H9 (cell line): ENCODE measurements around the gene IER5. TPM values are rescaled to one million over a fixed set of nuclear protein-coding genes. Genes with fewer than 3 reads are reported as not detected.

Experiments used
- DNase-seq: peaks from one replicate; pipeline ENCODE4 v3.0.0-alpha.2; 2017
- H2AFZ ChIP-seq: one replicate; pipeline ENCODE4 v1.6.1; 2013; ENCODE audit warnings: mild to moderate bottlenecking, low read length, control low read depth, moderate library complexity
- H2AK5ac ChIP-seq: 2 replicates; pipeline ENCODE4 v1.6.1; 2013; ENCODE audit warnings: low read length, control low read depth, mixed read lengths; ENCODE audit not compliant: insufficient read length
- H2BK120ac ChIP-seq: one replicate; pipeline ENCODE4 v1.6.1; 2013; ENCODE audit warnings: low read depth, mild to moderate bottlenecking, low read length, control low read depth, inconsistent platforms; ENCODE audit not compliant: poor library complexity, severe bottlenecking
- H2BK12ac ChIP-seq: 2 replicates; pipeline ENCODE4 v1.6.1; 2013; ENCODE audit warnings: low read length, control low read depth, mixed read lengths, low read depth; ENCODE audit not compliant: insufficient read length
- H2BK15ac ChIP-seq: 2 replicates; pipeline ENCODE4 v1.6.1; 2013; ENCODE audit warnings: low read depth, low read length, control low read depth
- H2BK20ac ChIP-seq: one replicate; pipeline ENCODE4 v1.6.1; 2013; ENCODE audit warnings: low read depth, mild to moderate bottlenecking, low read length, control low read depth, inconsistent platforms; ENCODE audit not compliant: poor library complexity, severe bottlenecking
- H2BK5ac ChIP-seq: 2 replicates; pipeline ENCODE4 v1.6.1; 2013; ENCODE audit warnings: low read length, control low read depth, mixed read lengths; ENCODE audit not compliant: insufficient read length
- H3K14ac ChIP-seq: 2 replicates; pipeline ENCODE4 v1.6.1; 2013; ENCODE audit warnings: low read length, control low read depth; ENCODE audit not compliant: insufficient read depth
- H3K18ac ChIP-seq: 2 replicates; pipeline ENCODE4 v1.6.1; 2013; ENCODE audit warnings: low read depth, mild to moderate bottlenecking, mixed read lengths, low read length, control low read depth; ENCODE audit not compliant: insufficient read length
- H3K23ac ChIP-seq: 2 replicates; pipeline ENCODE4 v1.6.1; 2013; ENCODE audit warnings: low read length, control low read depth, mixed read lengths, low read depth; ENCODE audit not compliant: insufficient read length
- H3K23me2 ChIP-seq: 2 replicates; pipeline ENCODE4 v1.6.1; 2013; ENCODE audit warnings: low read depth, mild to moderate bottlenecking, mixed read lengths, low read length, control low read depth; ENCODE audit not compliant: insufficient read length, poor library complexity, severe bottlenecking
- H3K27ac ChIP-seq: 2 replicates; pipeline ENCODE4 v1.5.1; 2013; ENCODE audit warnings: low read length, control low read depth, mixed read lengths, low read depth; ENCODE audit not compliant: insufficient read length
- H3K27me3 ChIP-seq: 2 replicates; pipeline ENCODE4 v1.6.1; 2013; ENCODE audit warnings: low read length, control low read depth, inconsistent platforms; ENCODE audit not compliant: insufficient read depth
- H3K4ac ChIP-seq: 2 replicates; pipeline ENCODE4 v1.6.1; 2013; ENCODE audit warnings: low read depth, mild to moderate bottlenecking, control low read depth, inconsistent platforms, low read length, moderate library complexity
- H3K4me1 ChIP-seq: 2 replicates; pipeline ENCODE4 v1.6.1; 2013; ENCODE audit warnings: low read length, control low read depth, inconsistent platforms; ENCODE audit not compliant: insufficient read depth
- H3K4me2 ChIP-seq: 2 replicates; pipeline ENCODE4 v1.6.1; 2013; ENCODE audit warnings: low read length, control low read depth, mixed read lengths; ENCODE audit not compliant: insufficient read length, insufficient read depth
- H3K56ac ChIP-seq: 2 replicates; pipeline ENCODE4 v1.6.1; 2013; ENCODE audit warnings: low read depth, mild to moderate bottlenecking, mixed read lengths, low read length, control low read depth; ENCODE audit not compliant: insufficient read length
- H3K79me1 ChIP-seq: 2 replicates; pipeline ENCODE4 v1.6.1; 2013; ENCODE audit warnings: low read depth, mild to moderate bottlenecking, moderate library complexity, low read length, control low read depth, inconsistent platforms; ENCODE audit not compliant: insufficient read depth, poor library complexity, severe bottlenecking
- H3K79me2 ChIP-seq: 2 replicates; pipeline ENCODE4 v1.6.1; 2013; ENCODE audit warnings: low read length, control low read depth, inconsistent platforms; ENCODE audit not compliant: insufficient read depth
- H3K9ac ChIP-seq: 2 replicates; pipeline ENCODE4 v1.6.1; 2013; ENCODE audit warnings: low read length, control low read depth, mixed read lengths; ENCODE audit not compliant: insufficient read length; ENCODE audit errors: extremely low read depth
- H3K9me3 ChIP-seq: one replicate; pipeline ENCODE4 v1.6.1; 2013; ENCODE audit warnings: low read depth, low read length, inconsistent platforms; ENCODE audit not compliant: control insufficient read depth
- H3T11ph ChIP-seq: one replicate; pipeline ENCODE4 v1.6.1; 2013; ENCODE audit warnings: mild to moderate bottlenecking, low read length, control low read depth, inconsistent platforms
- H4K20me1 ChIP-seq: one replicate; pipeline ENCODE4 v1.6.1; 2013; ENCODE audit not compliant: control insufficient read depth, insufficient read length, insufficient read depth
- H4K5ac ChIP-seq: 2 replicates; pipeline ENCODE4 v1.6.1; 2013; ENCODE audit warnings: low read depth, mild to moderate bottlenecking, mixed read lengths, low read length, control low read depth; ENCODE audit not compliant: insufficient read length
- H4K8ac ChIP-seq: replicated peaks from 2 replicates; pipeline ENCODE4 v1.6.1; 2013; ENCODE audit warnings: low read length, control low read depth, mixed read lengths, low read depth; ENCODE audit not compliant: insufficient read length
- H4K91ac ChIP-seq: 2 replicates; pipeline ENCODE4 v1.6.1; 2013; ENCODE audit warnings: low read depth, mild to moderate bottlenecking, moderate library complexity, mixed read lengths, low read length, control low read depth; ENCODE audit not compliant: insufficient read length
- H3K27ac Mint-ChIP-seq, 3 experiments: 2 replicates in 2 of 3; 3 replicates in 1 of 3; pipeline ENCODE4 v1.8.0; 2020 to 2021; ENCODE audit warnings: mixed read lengths in 3 of 3, mild to moderate bottlenecking in 1 of 3, moderate library complexity in 1 of 3
- H3K27me3 Mint-ChIP-seq: 2 replicates; pipeline ENCODE4 v1.8.0; 2021; ENCODE audit warnings: low read depth, mild to moderate bottlenecking, moderate library complexity, mixed read lengths
- H3K36me3 Mint-ChIP-seq, 3 experiments: 2 replicates in 2 of 3; 3 replicates in 1 of 3; pipeline ENCODE4 v1.8.0; 2020 to 2021; ENCODE audit warnings: low read depth in 3 of 3, mixed read lengths in 3 of 3; ENCODE audit not compliant: insufficient read depth in 1 of 3
- H3K4me1 Mint-ChIP-seq, 2 experiments: 2 replicates each; pipeline ENCODE4 v1.8.0; 2020; ENCODE audit warnings: mixed read lengths in 2 of 2
- H3K4me3 Mint-ChIP-seq, 2 experiments: 2 replicates in 1 of 2; 3 replicates in 1 of 2; pipeline ENCODE4 v1.8.0; 2020 to 2021; ENCODE audit warnings: mild to moderate bottlenecking in 2 of 2, mixed read lengths in 2 of 2, moderate library complexity in 1 of 2
- H3K9me3 Mint-ChIP-seq, 2 experiments: 2 replicates in 1 of 2; 3 replicates in 1 of 2; pipeline ENCODE4 v1.8.0; 2020; ENCODE audit warnings: mild to moderate bottlenecking in 2 of 2, mixed read lengths in 2 of 2, moderate library complexity in 1 of 2
- WGBS: extraction: QIAGEN DNeasy Blood & Tissue Kit; methylation state at CpG from one replicate; pipeline ENCODE4 v1.1.7; 2013; ENCODE audit warnings: missing lambda C conversion rate, low lambda C conversion rate, mixed read lengths; ENCODE audit not compliant: insufficient read length; ENCODE audit errors: extremely low coverage; 5-methylcytosine and 5-hydroxymethylcytosine counted together
- total RNA-seq: library from RNA; stranded (reverse); gene quantifications from 2 replicates; pipeline ENCODE4 v1.2.1, GENCODE V29; 2021
- TF ChIP-seq, protein P1 (sequence below): fragments of 200-600 bp; sonication (generic); conservative IDR thresholded peaks from 3 replicates; pipeline ENCODE4 v1.8.0; 2021; ENCODE audit warnings: antibody characterized with exemption, mild to moderate bottlenecking

Gene IER5
- total RNA-seq, 1 experiment from 2014 or later, result 6.7 TPM

DNA sequence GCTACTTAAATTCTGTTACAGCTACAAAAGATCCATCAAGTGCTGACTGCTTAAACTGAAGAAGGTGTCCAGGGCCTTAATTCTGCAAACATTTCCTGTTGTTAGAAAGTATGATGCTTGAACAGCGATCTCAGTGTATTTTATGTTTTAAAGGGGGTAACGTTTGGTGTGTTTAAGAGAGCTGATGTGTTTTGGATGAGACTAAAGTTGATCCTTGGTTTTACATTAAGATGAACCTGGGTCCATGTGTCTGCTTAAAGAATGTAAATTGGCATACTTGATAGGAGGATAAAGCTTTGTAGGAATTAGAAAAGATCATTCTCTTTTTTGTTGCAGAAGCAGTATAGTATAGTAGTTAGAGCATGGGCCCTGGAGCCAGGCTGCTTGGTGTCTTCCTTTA, 3.6 kb downstream of the IER5 start:
- H4K20me1 ChIP-seq, result peaks cover 2% of the 10 kb centered on the region
- no peak overlapping the region for H3K18ac ChIP-seq
- H3K27me3 Mint-ChIP-seq, result peaks cover 33% of the 10 kb centered on the region
- peaks cover 6% of the 10 kb centered on the region; the same call in 1 of the 2 replicates for H3K27me3 ChIP-seq
- H2BK12ac ChIP-seq, result no peak overlapping the region
- peaks cover 49 to 56% of the 10 kb centered on the region in 2 experiments for H3K4me1 Mint-ChIP-seq
- DNase-seq, result no peak
- no peak overlapping the region for H2BK5ac ChIP-seq
- H3K36me3 Mint-ChIP-seq, result peaks cover 6 to 12% (median 8%) of the 10 kb centered on the region in 3 experiments; a peak in 5 of 7 replicates
- H3K23ac ChIP-seq, result no peak overlapping the region
- no peak overlapping the region for H4K91ac ChIP-seq
- H2AK5ac ChIP-seq, result no peak overlapping the region
- peaks cover 0 to 2% of the 10 kb centered on the region in 2 experiments; a peak in 2 of 5 replicates for H3K9me3 Mint-ChIP-seq
- H3K4ac ChIP-seq, result no peak overlapping the region
- H3K9ac ChIP-seq, result no peak overlapping the region
- no peak overlapping the region for H3K14ac ChIP-seq
- H3K27ac ChIP-seq, result no peak overlapping the region
- H3K56ac ChIP-seq, result no peak overlapping the region
- H3K4me3 Mint-ChIP-seq, result no peak overlapping the region
- no peak overlapping the region for H3T11ph ChIP-seq
- TF ChIP-seq, protein P1, sequence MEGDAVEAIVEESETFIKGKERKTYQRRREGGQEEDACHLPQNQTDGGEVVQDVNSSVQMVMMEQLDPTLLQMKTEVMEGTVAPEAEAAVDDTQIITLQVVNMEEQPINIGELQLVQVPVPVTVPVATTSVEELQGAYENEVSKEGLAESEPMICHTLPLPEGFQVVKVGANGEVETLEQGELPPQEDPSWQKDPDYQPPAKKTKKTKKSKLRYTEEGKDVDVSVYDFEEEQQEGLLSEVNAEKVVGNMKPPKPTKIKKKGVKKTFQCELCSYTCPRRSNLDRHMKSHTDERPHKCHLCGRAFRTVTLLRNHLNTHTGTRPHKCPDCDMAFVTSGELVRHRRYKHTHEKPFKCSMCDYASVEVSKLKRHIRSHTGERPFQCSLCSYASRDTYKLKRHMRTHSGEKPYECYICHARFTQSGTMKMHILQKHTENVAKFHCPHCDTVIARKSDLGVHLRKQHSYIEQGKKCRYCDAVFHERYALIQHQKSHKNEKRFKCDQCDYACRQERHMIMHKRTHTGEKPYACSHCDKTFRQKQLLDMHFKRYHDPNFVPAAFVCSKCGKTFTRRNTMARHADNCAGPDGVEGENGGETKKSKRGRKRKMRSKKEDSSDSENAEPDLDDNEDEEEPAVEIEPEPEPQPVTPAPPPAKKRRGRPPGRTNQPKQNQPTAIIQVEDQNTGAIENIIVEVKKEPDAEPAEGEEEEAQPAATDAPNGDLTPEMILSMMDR, result no peak
- H3K4me2 ChIP-seq, result no peak overlapping the region
- no peak overlapping the region for H2BK15ac ChIP-seq
- H4K5ac ChIP-seq, result no peak overlapping the region
- no peaks in the 10 kb centered on the region for H3K79me1 ChIP-seq
- H3K23me2 ChIP-seq, result peaks cover 14% of the 10 kb centered on the region
- H4K8ac ChIP-seq, result no peak overlapping the region
- H2BK20ac ChIP-seq, result no peak overlapping the region
- WGBS, result 100% methylated on average over 2 of the region's 2 CpGs
- H2BK120ac ChIP-seq, result no peak overlapping the region
- H2AFZ ChIP-seq, result no peak overlapping the region
- no peak overlapping the region for H3K27ac Mint-ChIP-seq
- H3K4me1 ChIP-seq, result peaks cover 12% of the 10 kb centered on the region; the same call in 1 of the 2 replicates
- no peaks in the 10 kb centered on the region for H3K79me2 ChIP-seq
- no peaks in the 10 kb centered on the region for H3K9me3 ChIP-seq
